ENCODE results near the gene HMGCL.

The HMGCL gene

DNA sequence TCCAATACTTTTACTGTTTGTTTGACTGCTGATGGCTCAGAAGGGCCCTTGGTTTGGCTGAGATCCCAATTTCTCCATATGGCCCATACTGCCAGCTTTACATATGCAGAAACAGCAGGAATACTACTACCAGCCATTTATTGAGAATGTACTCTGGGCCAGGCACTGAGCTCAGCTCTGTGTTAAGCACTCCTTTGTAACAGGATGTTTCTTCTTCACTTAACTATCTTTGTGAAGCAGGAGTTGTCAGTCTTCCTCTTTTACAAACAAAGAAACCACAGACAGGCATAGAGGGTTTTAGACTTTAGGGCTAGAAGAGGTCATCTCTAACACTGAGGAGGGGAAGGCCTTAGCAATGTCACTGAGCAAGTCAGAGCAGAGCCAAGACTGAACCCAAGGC is 8.3 kb downstream of the HMGCL start:
- DNase-seq (ENCODE audit: low read depth, low spot score) = no peak
- Histone ChIP-seq H3K4me3 (no peak overlapping the region), H3K27ac (no peak overlapping the region)

DNA sequence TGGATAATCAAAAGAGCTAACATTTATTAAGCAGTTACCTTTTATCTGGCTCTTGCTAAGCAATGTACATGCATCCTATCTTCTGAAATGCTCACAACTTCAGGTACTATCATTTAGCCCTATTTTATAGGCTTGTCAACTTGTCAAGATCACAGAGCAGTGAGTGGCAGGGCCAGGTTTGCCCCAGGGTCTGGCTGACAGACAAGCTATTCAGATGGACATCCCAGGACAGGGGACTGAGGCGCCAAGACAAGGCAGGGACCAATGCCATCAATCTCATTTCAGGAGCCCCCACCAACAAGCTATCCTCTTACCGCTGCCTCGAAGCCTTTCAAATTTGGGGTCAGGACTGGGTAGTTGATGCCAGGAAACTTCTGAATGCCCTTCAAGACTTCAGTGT is 8.9 kb downstream of the HMGCL start:
- no peak overlapping the region for H3K9ac ChIP-seq (ENCODE audit: insufficient read length)
- no peak for DNase-seq (ENCODE audit: low read depth, low spot score)

More for the DNA sequence above, 8.3 kb downstream of the HMGCL start:
- Histone ChIP-seq H3K9me3 (ENCODE audit: low read depth, low read length) (no peaks in the 10 kb centered on the region), H3K9ac (ENCODE audit: insufficient read length) (no peak overlapping the region), H3K36me3 (ENCODE audit: insufficient read depth, low read length) (peaks cover 10% of the 10 kb centered on the region; the same call in 1 of the 2 replicates)
- TF ChIP-seq EZH2 (IDR thresholded peaks at IDR 0.05) (no peak), FOXP2 (optimal IDR thresholded peaks at IDR 0.05; ENCODE audit: control extremely low read depth, extremely low read length, insufficient read depth) (no peak), POLR2AphosphoS5 (IDR thresholded peaks at IDR 0.05; ENCODE audit: borderline replicate concordance, low read depth, low read length) (no peak)

DNA sequence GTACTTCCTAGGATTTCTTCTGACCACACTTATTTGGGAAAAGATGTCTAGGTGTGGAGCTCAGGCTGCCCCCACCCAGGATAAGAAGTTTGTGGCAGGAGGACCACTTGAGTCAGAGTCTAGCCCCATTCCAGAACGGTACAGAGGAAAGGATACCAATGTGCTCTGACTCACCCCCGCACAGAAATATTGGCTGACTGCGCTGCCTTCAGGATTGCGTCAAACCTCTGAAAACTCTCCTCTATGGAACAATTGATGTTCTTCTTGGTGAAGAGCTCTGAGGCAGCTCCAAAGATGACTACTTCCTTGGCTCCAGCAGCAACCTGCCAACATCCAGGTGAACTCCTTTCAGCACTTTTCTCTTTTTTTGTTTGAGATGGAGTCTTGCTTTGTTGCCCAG is 11.2 kb downstream of the HMGCL start:
- DNase-seq (ENCODE audit: low read depth, low spot score) = no peak
- Histone ChIP-seq H3K9ac (ENCODE audit: insufficient read length) (no peak overlapping the region), H3K9me3 (ENCODE audit: low read depth, low read length) (no peaks in the 10 kb centered on the region), H3K27ac (no peak overlapping the region), H3K4me3 (no peak overlapping the region), H3K36me3 (ENCODE audit: insufficient read depth, low read length) (peaks cover 10% of the 10 kb centered on the region; the same call in 1 of the 2 replicates)
- no peak for TF ChIP-seq POLR2AphosphoS5 (IDR thresholded peaks at IDR 0.05; ENCODE audit: borderline replicate concordance, low read depth, low read length)
- TF ChIP-seq FOXP2 (optimal IDR thresholded peaks at IDR 0.05; ENCODE audit: control extremely low read depth, extremely low read length, insufficient read depth) = no peak
- TF ChIP-seq EZH2 (IDR thresholded peaks at IDR 0.05) = no peak

More for the DNA sequence above, 8.9 kb downstream of the HMGCL start:
- H3K36me3 ChIP-seq (ENCODE audit: insufficient read depth, low read length) = peaks cover 10% of the 10 kb centered on the region; the same call in 1 of the 2 replicates
- H3K27ac ChIP-seq = no peak overlapping the region
- H3K9me3 ChIP-seq (ENCODE audit: low read depth, low read length) = no peaks in the 10 kb centered on the region
- TF ChIP-seq FOXP2 (optimal IDR thresholded peaks at IDR 0.05; ENCODE audit: control extremely low read depth, extremely low read length, insufficient read depth) (no peak), POLR2AphosphoS5 (IDR thresholded peaks at IDR 0.05; ENCODE audit: borderline replicate concordance, low read depth, low read length) (no peak), EZH2 (IDR thresholded peaks at IDR 0.05) (no peak)
- no peak overlapping the region for H3K4me3 ChIP-seq

DNA sequence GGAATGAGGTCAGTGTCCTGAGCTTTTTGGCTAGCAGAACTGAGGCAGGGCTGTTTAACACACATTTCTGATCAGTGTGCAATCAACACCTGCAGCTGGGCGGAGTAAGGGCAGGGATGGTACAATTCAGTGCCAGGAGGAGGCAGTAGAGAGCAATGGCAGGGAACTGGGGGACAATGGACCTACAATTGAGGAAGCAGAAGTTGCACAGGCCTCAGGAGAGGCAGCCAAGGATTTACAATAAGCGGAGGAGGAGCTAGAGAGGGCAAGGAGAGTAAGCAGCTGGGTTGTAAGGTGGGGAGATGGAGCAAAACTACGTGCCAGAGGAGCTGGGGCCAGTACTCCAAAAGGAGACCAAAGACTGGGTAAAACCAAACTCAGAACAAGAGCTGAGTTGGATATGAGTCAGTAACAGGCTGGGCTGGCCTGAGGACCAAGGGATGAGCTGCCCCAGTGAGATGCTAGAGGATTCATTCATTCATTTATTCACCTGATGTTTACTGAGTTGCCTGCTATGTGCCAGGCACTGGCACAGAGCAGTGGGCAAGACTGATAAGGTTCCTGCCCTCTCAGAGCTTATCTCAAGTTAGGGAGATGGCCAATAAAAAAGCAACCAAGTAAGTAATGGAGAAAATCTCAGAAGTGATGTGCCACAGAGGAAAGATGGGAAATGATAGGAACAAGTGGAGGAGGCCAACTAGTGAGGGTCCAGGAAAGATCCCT is 14.2 kb downstream of the HMGCL start:
- DNase-seq (ENCODE audit: low read depth, low spot score) = no peak
- TF ChIP-seq EZH2 (IDR thresholded peaks at IDR 0.05) (no peak), POLR2AphosphoS5 (IDR thresholded peaks at IDR 0.05; ENCODE audit: borderline replicate concordance, low read depth, low read length) (no peak), FOXP2 (optimal IDR thresholded peaks at IDR 0.05; ENCODE audit: control extremely low read depth, extremely low read length, insufficient read depth) (no peak)
- Histone ChIP-seq H3K36me3 (ENCODE audit: insufficient read depth, low read length) (no peaks in the 10 kb centered on the region; the same call in 1 of the 2 replicates), H3K27ac (no peak overlapping the region), H3K9ac (ENCODE audit: insufficient read length) (no peak overlapping the region), H3K9me3 (ENCODE audit: low read depth, low read length) (no peaks in the 10 kb centered on the region), H3K4me3 (no peak overlapping the region)

DNA sequence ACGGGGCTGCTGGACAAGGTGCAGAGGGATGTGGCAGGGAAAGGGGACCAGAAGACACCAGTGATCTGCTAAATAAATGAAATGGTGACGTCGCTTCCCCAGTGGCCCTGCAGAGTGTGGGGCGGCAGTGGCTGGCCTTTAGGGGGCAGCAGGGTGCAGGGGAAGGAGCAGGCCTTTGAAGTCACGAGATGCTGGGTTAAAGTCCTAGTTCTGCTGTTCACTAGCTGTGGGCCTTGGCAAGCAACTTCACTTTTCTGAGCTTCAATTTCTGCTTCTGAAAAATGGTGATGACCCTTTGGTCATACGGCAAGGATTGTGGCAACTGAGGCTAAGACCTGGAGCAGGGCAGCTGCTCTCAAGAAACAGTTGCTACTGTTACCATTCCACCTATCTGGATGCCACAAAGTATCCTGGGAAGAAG is 15.5 kb downstream of the HMGCL start:
- H3K27ac ChIP-seq = no peak overlapping the region
- H3K9me3 ChIP-seq (ENCODE audit: low read depth, low read length) = no peaks in the 10 kb centered on the region
- DNase-seq (ENCODE audit: low read depth, low spot score) = no peak
- TF ChIP-seq EZH2 (IDR thresholded peaks at IDR 0.05) = no peak
- TF ChIP-seq FOXP2 (optimal IDR thresholded peaks at IDR 0.05; ENCODE audit: control extremely low read depth, extremely low read length, insufficient read depth) = no peak
- no peak for TF ChIP-seq POLR2AphosphoS5 (IDR thresholded peaks at IDR 0.05; ENCODE audit: borderline replicate concordance, low read depth, low read length)
- H3K4me3 ChIP-seq = no peak overlapping the region
- no peak overlapping the region for H3K9ac ChIP-seq (ENCODE audit: insufficient read length)
- no peaks in the 10 kb centered on the region for H3K36me3 ChIP-seq (ENCODE audit: insufficient read depth, low read length)

DNA sequence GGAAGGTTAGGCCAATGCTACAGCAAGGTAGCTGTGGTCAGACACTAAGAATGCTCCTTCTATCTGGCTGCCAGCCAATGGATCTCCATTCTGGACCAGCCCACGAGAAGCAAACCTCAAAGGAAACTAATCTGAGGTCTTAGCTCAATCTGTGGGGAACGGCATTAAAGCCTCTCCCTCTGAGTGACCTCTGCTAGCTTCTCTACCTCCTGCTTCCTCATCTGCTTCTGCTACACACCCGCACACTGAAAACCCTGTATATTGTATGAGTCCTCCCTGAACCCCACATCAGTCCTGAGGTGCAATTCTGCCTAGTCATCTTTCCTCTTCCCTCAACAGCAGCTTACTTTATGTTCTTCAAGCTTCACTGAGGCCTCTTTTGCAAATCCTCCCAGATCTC is 17.8 kb downstream of the HMGCL start:
- no peak for DNase-seq (ENCODE audit: low read depth, low spot score)
- H3K36me3 ChIP-seq (ENCODE audit: insufficient read depth, low read length) = no peaks in the 10 kb centered on the region
- no peak overlapping the region for H3K9ac ChIP-seq (ENCODE audit: insufficient read length)
- H3K4me3 ChIP-seq = no peak overlapping the region
- TF ChIP-seq POLR2AphosphoS5 (IDR thresholded peaks at IDR 0.05; ENCODE audit: borderline replicate concordance, low read depth, low read length) (no peak), FOXP2 (optimal IDR thresholded peaks at IDR 0.05; ENCODE audit: control extremely low read depth, extremely low read length, insufficient read depth) (no peak), EZH2 (IDR thresholded peaks at IDR 0.05) (no peak)
- H3K27ac ChIP-seq = no peak overlapping the region
- no peaks in the 10 kb centered on the region for H3K9me3 ChIP-seq (ENCODE audit: low read depth, low read length)

DNA sequence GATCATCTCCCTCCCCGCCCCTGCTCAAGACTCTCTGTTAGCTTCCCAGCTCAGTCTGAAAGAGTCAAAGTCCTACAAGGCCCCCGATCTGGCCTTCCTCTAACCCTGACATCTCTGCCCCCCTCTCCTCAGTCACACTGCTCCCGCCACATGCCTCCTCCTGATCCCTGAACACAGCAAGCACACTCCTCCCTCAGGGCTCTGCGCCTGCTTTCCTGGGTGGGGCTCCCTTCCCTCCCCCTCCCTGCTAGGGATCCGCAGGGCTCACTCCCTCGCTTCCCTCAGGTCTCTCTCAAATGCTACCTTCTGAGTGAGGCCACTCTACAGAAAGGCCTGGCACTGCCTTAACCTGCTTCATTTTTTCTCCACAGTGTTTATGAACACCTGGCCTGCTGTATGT is 18.9 kb downstream of the HMGCL start:
- Histone ChIP-seq H3K36me3 (ENCODE audit: insufficient read depth, low read length) (no peaks in the 10 kb centered on the region), H3K9ac (ENCODE audit: insufficient read length) (no peak overlapping the region), H3K9me3 (ENCODE audit: low read depth, low read length) (no peaks in the 10 kb centered on the region), H3K4me3 (no peak overlapping the region), H3K27ac (no peak overlapping the region)
- DNase-seq (ENCODE audit: low read depth, low spot score) = no peak
- TF ChIP-seq EZH2 (IDR thresholded peaks at IDR 0.05) = no peak
- TF ChIP-seq POLR2AphosphoS5 (IDR thresholded peaks at IDR 0.05; ENCODE audit: borderline replicate concordance, low read depth, low read length) = no peak
- no peak for TF ChIP-seq FOXP2 (optimal IDR thresholded peaks at IDR 0.05; ENCODE audit: control extremely low read depth, extremely low read length, insufficient read depth)

DNA sequence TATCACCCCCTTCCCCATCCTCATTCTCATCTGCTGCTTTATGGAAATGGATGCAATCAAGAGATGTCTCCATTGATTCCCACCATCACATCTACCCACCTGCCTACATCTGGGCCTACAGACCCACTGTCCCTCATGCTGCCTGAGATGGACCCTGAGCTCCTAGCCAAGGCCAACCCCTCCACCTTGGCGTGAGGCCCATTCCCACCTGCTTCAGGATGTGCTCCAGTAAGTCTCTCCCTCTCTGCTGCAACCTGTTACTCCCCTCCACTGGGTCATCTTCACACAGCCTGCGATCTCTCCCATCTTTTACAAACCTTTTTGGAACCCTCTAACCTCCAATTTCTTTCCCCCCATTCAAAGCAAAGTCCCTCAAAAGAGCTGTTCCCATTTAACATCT is 20.2 kb downstream of the HMGCL start:
- DNase-seq (ENCODE audit: low read depth, low spot score) = no peak
- H3K9me3 ChIP-seq (ENCODE audit: low read depth, low read length) = no peaks in the 10 kb centered on the region
- no peak overlapping the region for H3K27ac ChIP-seq
- TF ChIP-seq EZH2 (IDR thresholded peaks at IDR 0.05) (no peak), POLR2AphosphoS5 (IDR thresholded peaks at IDR 0.05; ENCODE audit: borderline replicate concordance, low read depth, low read length) (no peak), FOXP2 (optimal IDR thresholded peaks at IDR 0.05; ENCODE audit: control extremely low read depth, extremely low read length, insufficient read depth) (no peak)
- no peak overlapping the region for H3K4me3 ChIP-seq
- H3K9ac ChIP-seq (ENCODE audit: insufficient read length) = no peak overlapping the region
- no peaks in the 10 kb centered on the region for H3K36me3 ChIP-seq (ENCODE audit: insufficient read depth, low read length)

Measured in SK-N-MC (cell line).